Mucosa of descending colon (tissue), 3 donors: ENCODE measurements around the gene VPS11. TPM values are rescaled to one million over a fixed set of nuclear protein-coding genes. Genes with fewer than 3 reads are reported as not detected.
A peak's percentile ranks its signal among the peaks of the same experiment; 100 is the strongest.

Source experiments
- ATAC-seq: fragments of 200-7000 bp; cut with Tn5 transposase; one replicate; pipeline ENCODE4 v1.9.1; 2020; ENCODE audit warnings: mild to moderate bottlenecking, moderate library complexity
- DNase-seq, 3 donors: peaks; one replicate each; pipeline ENCODE4 v3.0.0-alpha.2; 2020
- H3K36me3 ChIP-seq: fragments of 200-600 bp; one replicate; pipeline ENCODE4 v1.8.0; 2021; ENCODE audit warnings: low read depth, mild to moderate bottlenecking
- H3K4me1 ChIP-seq: fragments of 200-600 bp; one replicate; pipeline ENCODE4 v1.8.0; 2021; ENCODE audit warnings: low read depth, mild to moderate bottlenecking
- H3K4me3 ChIP-seq: fragments of 200-600 bp; one replicate; pipeline ENCODE4 v1.8.0; 2021; ENCODE audit warnings: mild to moderate bottlenecking
- H3K9me3 ChIP-seq: fragments of 200-600 bp; one replicate; pipeline ENCODE4 v1.8.0; 2021; ENCODE audit warnings: mild to moderate bottlenecking
- CTCF ChIP-seq: fragments of 200-600 bp; IDR thresholded peaks from one replicate; pipeline ENCODE4 v1.8.0; 2022; ENCODE audit warnings: antibody characterized with exemption, mild to moderate bottlenecking
- intact Hi-C, 2 donors: fragments of 100-400 bp; cut with DNase I in 1 of 2; cut with micrococcal nuclease in 1 of 2; formaldehyde crosslinking; loops; one replicate each; pipeline versions ENCODE4 v1.11.0 to v1.11.1; 2022; cut with DNase I, micrococcal nuclease
- total RNA-seq, 3 donors: library from RNA; stranded (reverse); fragmentation: NEBNext Ultra II Directional in 2 of 3; extraction: Animal tissue kit (Norgen Biotek cat#: 25700) in 2 of 3; gene quantifications; one replicate each; pipeline versions ENCODE4 v1.2.1 to v1.2.4, GENCODE V29; 2021 to 2023
- donor health status: DM: no; HTN: no; CAD: no; lungs with moderate emphysema.
- donor health status: DM: no; HTN: no; CAD: no.
- donor health status: DM: no; HTN: yes; CAD: no.

The VPS11 gene
- total RNA-seq, 3 donors from 2014 or later: 26.1 to 34.8 (median 29.1) TPM

GRCh38 chr11:119103793-119104192 is 36.2 kb downstream of the VPS11 start:
- Histone ChIP-seq H3K36me3 (no peaks in the 10 kb centered on the region), H3K4me1 (peaks cover 30% of the 10 kb centered on the region), H3K9me3 (no peaks in the 10 kb centered on the region), H3K4me3 (no peak overlapping the region)
- ATAC-seq: no peak
- intact Hi-C loops: no loop called here
- DNase-seq: no peak
- no peak for TF ChIP-seq CTCF

DNA sequence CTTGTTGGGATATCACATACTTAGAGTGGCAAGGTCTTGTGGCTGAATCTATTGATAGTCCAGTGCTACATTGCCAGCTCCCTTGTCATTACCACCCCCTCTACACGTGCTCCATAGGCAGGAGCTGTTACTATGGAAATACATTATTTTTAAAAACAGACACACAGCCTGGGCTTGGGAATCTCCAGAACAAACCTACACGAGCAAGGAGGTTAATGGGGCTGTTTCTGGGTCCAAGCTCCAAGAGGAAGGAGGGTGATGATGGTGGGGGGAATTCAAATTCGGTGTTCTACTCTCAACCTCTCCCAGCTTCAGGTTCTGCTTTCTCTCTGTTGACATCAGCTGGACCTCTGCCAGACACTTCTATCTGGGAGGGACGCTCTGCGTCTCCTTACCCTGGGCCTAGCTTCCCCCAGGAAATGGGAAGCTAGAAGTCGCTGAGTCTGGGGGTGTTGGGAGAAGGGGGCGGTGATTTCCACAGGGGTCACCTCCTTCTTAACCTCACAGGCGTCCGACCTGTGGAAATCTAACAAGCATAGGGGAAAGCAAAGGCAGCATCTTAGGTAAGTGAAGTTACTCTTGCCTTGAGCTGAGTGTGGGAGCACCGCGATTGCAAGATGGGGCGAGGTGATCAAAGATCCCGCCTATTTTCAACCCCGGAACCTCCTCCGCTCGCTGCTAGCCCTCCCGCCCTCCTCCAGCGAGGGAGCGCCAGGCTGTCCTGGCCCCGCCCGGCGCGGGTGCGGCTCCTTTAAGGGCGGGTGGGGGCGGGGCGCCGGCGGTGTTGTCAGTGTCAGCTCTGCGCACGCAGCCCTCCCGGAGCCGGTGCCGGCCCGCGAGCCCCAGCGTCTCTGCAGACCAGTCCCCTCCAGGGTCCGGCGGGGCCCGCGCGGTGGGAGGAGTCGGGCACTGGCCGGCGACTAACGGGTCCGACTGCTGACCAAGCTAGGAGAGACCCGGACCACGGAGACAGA is 39.2 kb downstream of the VPS11 start, which contains the start of gene C2CD2L:
Gene C2CD2L (plus strand): TSS at position 781 of the 974 bp plus-strand sequence. CDS start 398 bp downstream, outside the sequence.
- peak; percentile 93 to 95 (median 95) for DNase-seq
- peak; percentile 88 for ATAC-seq
- Histone ChIP-seq H3K4me1 (peaks cover 27% of the 10 kb centered on the region), H3K4me3 (peak within 1 kb of the TSS; percentile 77), H3K36me3 (no peaks in the 10 kb centered on the region), H3K9me3 (no peaks in the 10 kb centered on the region)
- no peak for TF ChIP-seq CTCF
- intact Hi-C loops: no loop called here

DNA sequence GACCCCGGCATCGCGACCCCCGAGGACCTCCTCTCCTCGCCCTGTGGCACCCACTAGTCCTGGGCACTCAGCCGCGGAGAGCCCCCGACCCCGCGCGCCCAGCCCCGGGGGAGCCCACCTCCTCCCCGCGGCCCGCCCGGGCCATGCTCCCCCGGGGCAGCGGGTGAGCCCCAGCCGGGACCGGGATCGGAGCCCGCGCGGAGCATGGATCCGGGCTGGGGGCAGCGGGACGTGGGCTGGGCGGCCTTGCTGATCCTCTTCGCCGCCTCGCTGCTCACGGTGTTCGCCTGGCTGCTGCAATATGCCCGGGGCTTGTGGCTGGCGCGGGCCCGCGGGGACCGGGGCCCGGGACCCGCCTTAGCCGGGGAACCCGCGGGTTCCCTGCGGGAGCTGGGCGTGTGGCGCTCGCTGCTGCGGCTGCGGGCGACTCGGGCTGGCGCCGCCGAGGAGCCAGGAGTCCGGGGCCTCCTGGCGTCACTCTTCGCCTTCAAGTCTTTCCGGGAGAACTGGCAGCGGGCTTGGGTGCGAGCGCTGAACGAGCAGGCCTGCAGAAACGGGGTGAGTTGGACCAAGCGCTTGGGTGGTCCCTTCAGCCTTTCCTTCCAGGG is 40.0 kb downstream of the VPS11 start:
- Histone ChIP-seq H3K9me3 (no peaks in the 10 kb centered on the region), H3K4me3 (peak overlapping the region; percentile 77), H3K4me1 (peaks cover 25% of the 10 kb centered on the region), H3K36me3 (no peaks in the 10 kb centered on the region)
- ATAC-seq (peak; percentile 33), DNase-seq (peak in 2 of 3 donors; percentile 24 to 57)
- no peak for TF ChIP-seq CTCF
- intact Hi-C loops: no loop called here

DNA sequence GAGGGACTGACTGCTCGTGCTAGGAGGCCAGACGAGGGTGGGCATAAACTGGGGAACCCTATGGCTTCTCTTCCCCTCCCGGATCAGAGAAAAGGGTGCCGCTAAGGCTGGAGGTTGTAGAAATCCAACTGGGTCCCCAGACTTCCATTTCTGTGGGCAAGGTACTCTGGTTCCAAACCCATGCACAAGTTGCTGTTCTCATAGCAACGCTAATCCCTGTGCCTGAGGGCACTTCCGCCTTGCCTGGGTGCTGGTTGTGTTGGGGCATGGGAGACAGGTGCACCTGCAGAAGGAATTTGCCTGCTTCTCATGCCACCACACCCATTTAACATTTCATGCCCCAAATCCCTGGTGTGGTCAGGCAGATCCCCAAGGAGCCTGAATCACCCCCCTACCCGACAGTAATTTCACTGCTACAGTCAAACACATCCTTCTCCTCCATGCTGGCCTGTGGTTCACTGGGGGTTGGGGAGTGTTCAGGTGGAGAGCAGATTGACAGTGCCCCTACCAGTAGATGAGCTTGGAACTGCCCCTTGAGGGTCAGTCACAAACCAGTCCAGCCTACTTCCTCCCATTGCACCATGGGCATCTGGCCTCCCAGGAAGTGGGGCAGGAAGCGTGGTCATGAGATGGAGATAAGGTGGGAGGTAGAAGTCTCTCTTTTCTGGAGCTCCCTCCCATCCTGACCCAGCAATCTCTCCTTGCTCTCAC is 40.7 kb downstream of the VPS11 start:
- ATAC-seq (peak; percentile 57), DNase-seq (peak; percentile 61 to 78 (median 65))
- intact Hi-C loops: no loop called here
- no peak for TF ChIP-seq CTCF
- Histone ChIP-seq H3K36me3 (no peaks in the 10 kb centered on the region), H3K9me3 (no peaks in the 10 kb centered on the region), H3K4me1 (peaks cover 18% of the 10 kb centered on the region), H3K4me3 (peak overlapping the region; percentile 77)

DNA sequence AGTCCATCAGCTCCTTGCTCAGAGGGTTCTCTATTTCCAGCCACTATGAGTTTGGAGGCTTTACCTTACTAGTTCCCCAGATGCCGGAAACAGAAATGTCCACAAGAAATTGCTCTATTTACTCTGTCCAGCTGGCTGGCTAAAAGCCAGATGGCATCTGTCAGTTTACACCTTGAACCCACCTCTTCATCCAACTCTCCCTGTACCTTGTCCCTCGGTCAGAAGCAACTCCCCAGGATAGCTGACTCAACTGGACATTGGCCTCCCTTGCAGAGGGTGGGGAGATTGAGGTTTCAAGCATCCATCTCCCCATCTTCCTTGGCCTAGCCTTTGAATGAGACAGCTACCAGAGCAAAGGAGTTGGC is 41.2 kb downstream of the VPS11 start:
- DNase-seq (peak in 2 of 3 donors; percentile 24 to 56), ATAC-seq (peak; percentile 53)
- Histone ChIP-seq H3K9me3 (no peaks in the 10 kb centered on the region), H3K36me3 (no peaks in the 10 kb centered on the region), H3K4me1 (peaks cover 17% of the 10 kb centered on the region), H3K4me3 (no peak overlapping the region)
- intact Hi-C loops: no loop called here
- TF ChIP-seq CTCF: no peak
